ENCODE data around the gene MRPS26. TPM values are rescaled to one million over a fixed set of nuclear protein-coding genes. Genes with fewer than 3 reads are reported as not detected.
A peak's percentile ranks its signal among the peaks of the same experiment; 100 is the strongest.
"Not testable (repeated sequence)": the region's sequence is repeated elsewhere in the genome, so short reads cannot be mapped to it uniquely, and the experiment has no call there.

MRPS26 gene
- total and polyA plus RNA-seq, 2 of the 13 experiments (the other 11 are each of a cell fraction or from before 2014, with no cell fraction given) = 89.8 to 187 TPM

DNA sequence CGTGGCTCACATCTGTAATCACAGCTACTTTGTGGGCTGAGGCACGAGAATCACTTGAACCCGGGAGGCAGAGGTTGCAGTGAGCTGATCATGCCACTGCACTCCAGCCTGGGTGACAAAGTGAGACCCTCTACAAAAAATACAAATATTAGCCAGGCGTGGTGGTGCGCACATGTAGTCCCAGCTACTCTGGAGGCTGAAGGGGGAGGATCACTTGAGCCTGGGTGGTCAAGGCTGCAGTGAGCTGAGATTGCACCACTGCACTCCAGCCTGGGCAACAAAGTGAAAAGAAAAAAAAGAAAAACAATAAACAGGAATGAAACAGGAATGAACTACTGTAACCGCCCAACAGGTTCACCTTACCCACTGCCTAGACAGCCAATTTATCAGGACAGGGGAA lies 18.3 kb downstream of the MRPS26 start:
- BruUV-seq (replicated peaks); CTCF ChIA-PET (ENCODE audit: low intra/inter-chr PET ratio, low total read pairs); H2AFZ ChIP-seq (ENCODE audit: low read length); intact Hi-C loops (cut with micrococcal nuclease; ENCODE audit: unreplicated experiment); H3K9me3 ChIP-seq (ENCODE audit: low read length); FAIRE-seq; H4K20me1 ChIP-seq (ENCODE audit: insufficient read depth, low read length); H3K79me2 ChIP-seq (ENCODE audit: insufficient read depth, low read length); H3K27ac ChIP-seq (ENCODE audit: extremely low read length, insufficient read depth, low read length); in situ Hi-C loops (cut with HindIII; ENCODE audit: extremely low pct_ligation_motif_present, low pct_unique_long_range_greater_than_20kb); H3K36me3 ChIP-seq (replicated peaks in 1 of 2; ENCODE audit: control insufficient read depth in 1 of 2, insufficient read depth in 2 of 2, low read length in 2 of 2); H3K9ac ChIP-seq (ENCODE audit: insufficient read depth, low read depth, low read length); DNase-seq (ENCODE audit: low spot score); H3K4me3 ChIP-seq (replicated peaks in 1 of 3; ENCODE audit: insufficient read depth in 1 of 3, low read depth in 2 of 3, low read length in 3 of 3); POLR2A ChIA-PET; ATAC-seq; TF ChIP-seq NONO (IDR thresholded peaks at IDR 0.05): not testable (repeated sequence)
- Histone ChIP-seq H3K4me2 (ENCODE audit: low read depth, low read length) (peak overlapping the region; percentile 37; the same call in 1 of the 2 replicates), H3K4me1 (ENCODE audit: insufficient read depth, low read length) (peaks cover 53% of the 10 kb centered on the region), H3K27me3 (ENCODE audit: control insufficient read depth in 1 of 2, insufficient read depth in 2 of 2, low read length in 2 of 2) (peaks cover 4 to 23% of the 10 kb centered on the region in 2 experiments; a peak in 4 of 5 replicates)
- 29% methylated on average over 6 of the region's 6 CpGs for WGBS (ENCODE audit: low lambda C conversion rate)
- 0 out of 2 replicates have a peak, but pooled peaks have one; percentile 23 for TF ChIP-seq TBX2 (CRISPR knock-in tag; IDR thresholded peaks at IDR 0.05; ENCODE audit: borderline replicate concordance)
- 0 out of 2 replicates have a peak, but pooled peaks have one; percentile 14 for TF ChIP-seq NONO (CRISPR knock-in tag; conservative IDR thresholded peaks at IDR 0.05)
- TF ChIP-seq CEBPG (CRISPR knock-in tag; IDR thresholded peaks at IDR 0.05) = peak; percentile 43; the same call in 1 of the 2 replicates
- TF ChIP-seq ZNF501 (CRISPR knock-in tag; IDR thresholded peaks at IDR 0.05) = peak; percentile 32; the same call in 1 of the 2 replicates
- 0 out of 2 replicates have a peak, but pooled peaks have one; percentile 51 for TF ChIP-seq FOXC1 (CRISPR knock-in tag; IDR thresholded peaks at IDR 0.05; ENCODE audit: borderline replicate concordance)
- TF ChIP-seq, protein P1, sequence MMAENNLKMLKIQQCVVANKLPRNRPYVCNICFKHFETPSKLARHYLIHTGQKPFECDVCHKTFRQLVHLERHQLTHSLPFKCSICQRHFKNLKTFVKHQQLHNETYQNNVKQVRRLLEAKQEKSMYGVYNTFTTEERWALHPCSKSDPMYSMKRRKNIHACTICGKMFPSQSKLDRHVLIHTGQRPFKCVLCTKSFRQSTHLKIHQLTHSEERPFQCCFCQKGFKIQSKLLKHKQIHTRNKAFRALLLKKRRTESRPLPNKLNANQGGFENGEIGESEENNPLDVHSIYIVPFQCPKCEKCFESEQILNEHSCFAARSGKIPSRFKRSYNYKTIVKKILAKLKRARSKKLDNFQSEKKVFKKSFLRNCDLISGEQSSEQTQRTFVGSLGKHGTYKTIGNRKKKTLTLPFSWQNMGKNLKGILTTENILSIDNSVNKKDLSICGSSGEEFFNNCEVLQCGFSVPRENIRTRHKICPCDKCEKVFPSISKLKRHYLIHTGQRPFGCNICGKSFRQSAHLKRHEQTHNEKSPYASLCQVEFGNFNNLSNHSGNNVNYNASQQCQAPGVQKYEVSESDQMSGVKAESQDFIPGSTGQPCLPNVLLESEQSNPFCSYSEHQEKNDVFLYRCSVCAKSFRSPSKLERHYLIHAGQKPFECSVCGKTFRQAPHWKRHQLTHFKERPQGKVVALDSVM (CRISPR knock-in tag; IDR thresholded peaks at IDR 0.05) = peak; percentile 88
- peak; percentile 36; the same call in 1 of the 2 replicates for TF ChIP-seq KDM1A (CRISPR knock-in tag; IDR thresholded peaks at IDR 0.05)
- peak; percentile 24; the same call in 1 of the 2 replicates for TF ChIP-seq ZMYM4 (CRISPR knock-in tag; IDR thresholded peaks at IDR 0.05)
- TF ChIP-seq SALL1 (CRISPR knock-in tag; IDR thresholded peaks at IDR 0.05) = peak; percentile 21; the same call in 1 of the 2 replicates
- TF ChIP-seq ADNP (CRISPR knock-in tag; IDR thresholded peaks at IDR 0.05) = peak; percentile 55; the same call in 1 of the 2 replicates
- TF ChIP-seq MYC (CRISPR knock-in tag; IDR thresholded peaks at IDR 0.05; ENCODE audit: borderline replicate concordance) = 0 out of 2 replicates have a peak, but pooled peaks have one; percentile 29
- 0 out of 2 replicates have a peak, but pooled peaks have one; percentile 28 for TF ChIP-seq ZNF30 (CRISPR knock-in tag; IDR thresholded peaks at IDR 0.05)
- TF ChIP-seq ATF6 (CRISPR knock-in tag; conservative IDR thresholded peaks at IDR 0.05) = 0 out of 2 replicates have a peak, but pooled peaks have one; percentile 43
- peak; percentile 73; the same call in 1 of the 2 replicates for TF ChIP-seq ZMYM3 (CRISPR knock-in tag; IDR thresholded peaks at IDR 0.05)
- 0 out of 2 replicates have a peak, but pooled peaks have one; percentile 35 for TF ChIP-seq ZNF263 (CRISPR knock-in tag; IDR thresholded peaks at IDR 0.05)
- peak; percentile 94 for TF ChIP-seq ZNF460 (CRISPR knock-in tag; IDR thresholded peaks at IDR 0.05; ENCODE audit: borderline replicate concordance)
- TF ChIP-seq HDAC2 (CRISPR knock-in tag; IDR thresholded peaks at IDR 0.05) = peak; percentile 15; the same call in 1 of the 2 replicates
